ENCODE results near the gene EPM2AIP1.
"Not testable (repeated sequence)": the region's sequence is repeated elsewhere in the genome, so short reads cannot be mapped to it uniquely, and the experiment has no call there.

EPM2AIP1 gene

DNA sequence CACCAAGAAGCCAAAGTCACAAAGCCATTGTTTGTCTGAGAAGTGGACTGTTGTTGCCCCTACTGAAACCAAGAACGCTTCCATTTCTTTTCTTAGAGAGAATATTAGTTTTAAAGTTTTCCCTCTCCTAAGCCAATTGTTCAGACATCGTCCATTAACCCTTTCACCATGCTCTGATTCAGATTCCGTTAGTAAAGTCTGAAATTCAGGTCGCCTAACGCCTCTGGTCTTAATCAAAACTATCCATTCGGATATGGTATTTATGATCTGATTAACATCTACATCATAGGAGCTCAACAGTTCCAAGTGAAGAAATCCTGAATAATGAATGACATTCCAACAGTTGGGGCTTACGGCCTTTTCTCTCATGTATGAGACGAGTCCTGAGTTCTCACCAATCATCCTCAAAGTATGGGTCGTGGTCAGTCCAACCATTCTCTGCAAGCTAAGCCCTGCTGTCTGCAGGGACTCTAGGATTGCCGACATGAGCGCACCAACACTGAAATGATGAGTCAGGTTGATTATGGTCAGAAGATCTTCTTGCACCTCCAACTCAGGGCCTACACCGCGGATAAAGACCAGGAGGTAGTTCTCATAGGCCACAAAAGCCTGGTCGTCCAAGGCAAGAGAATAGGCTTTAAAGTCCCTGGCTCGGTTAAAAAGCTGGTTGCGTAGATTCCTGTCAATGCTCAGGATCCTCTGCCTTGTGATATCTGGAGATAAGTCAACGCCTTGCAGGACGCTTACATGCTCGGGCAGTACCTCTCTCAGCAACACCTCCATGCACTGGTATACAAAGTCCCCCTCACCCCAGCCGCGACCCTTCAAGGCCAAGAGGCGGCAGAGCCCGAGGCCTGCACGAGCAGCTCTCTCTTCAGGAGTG lies 767 bp downstream of the EPM2AIP1 start:
- no peak for DNase-seq

DNA sequence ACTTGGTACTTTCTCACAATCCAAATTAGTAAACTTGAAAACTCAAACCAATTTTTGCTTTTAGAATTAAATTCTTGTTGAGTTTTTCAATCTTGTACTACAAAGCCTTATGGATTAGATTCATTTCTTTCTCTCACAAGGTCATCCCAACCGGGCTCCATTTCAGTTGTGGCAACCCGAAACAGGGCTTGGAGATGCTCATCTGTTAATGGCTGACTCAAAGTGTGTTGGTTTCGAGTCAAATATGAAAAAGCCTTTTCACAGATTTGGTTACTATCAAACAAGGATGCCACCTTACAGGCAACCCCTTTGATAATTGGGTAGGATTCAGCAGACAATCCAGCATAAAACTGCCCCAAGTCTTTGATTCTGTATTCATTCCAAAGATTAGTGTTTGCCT lies 1.8 kb downstream of the EPM2AIP1 start:
- DNase-seq, result peak; percentile 41

DNA sequence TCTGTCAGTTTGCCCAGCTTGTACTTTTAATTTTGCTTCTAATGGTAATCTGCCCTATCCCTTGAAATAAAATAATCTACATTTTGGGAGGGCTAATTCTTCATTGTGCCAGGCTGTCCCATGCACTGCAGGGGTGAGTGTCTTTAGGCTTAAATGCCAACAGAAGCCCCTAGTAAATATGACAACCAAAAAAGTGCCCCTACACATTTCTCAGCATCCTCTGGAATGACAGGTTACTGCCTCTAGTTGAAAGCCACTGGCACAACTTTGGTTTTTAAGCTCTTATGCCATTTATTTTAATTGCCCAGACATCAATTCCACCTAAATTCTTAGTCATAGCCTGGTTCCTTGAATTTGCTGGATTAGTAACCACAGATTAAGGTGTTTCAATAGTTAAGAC lies 3.4 kb downstream of the EPM2AIP1 start:
- no peak for DNase-seq

DNA sequence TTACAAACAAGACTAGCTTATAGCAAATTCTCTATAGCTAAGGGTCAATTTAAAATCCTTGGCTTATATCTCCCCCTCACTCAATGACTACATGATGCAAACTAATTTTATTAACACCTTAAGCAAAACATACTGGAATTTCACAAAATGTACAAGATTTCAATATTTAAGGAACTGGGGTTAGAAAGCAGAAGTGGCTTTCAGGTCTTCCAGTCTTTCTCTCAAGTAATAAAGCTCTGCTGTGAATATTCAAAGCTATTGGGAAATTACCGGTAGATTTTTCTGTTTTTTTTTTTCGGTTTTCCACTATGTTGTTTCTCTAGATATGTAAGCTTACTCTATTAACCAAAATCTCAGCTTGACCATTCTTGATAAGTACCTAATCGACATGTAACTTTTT lies 3.9 kb downstream of the EPM2AIP1 start:
- no peak for DNase-seq

DNA sequence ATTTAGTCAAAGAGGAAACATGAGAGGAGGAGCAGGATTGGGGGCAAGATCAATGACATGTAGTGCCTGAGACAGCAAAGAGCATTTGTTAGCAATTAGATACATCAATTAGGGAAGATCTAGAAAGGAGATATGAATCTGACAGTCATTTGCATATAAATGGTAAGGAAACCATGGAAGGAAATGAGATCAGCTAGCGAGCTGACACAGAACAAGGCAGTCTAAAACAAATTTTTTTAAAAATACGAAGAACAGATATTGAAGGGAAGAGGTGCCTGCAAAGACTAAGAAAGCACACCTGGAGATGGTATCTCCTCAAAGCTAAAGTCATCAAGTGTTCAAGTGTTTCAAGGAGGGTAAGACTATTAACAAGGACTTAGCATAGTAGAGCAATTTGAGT lies 4.6 kb downstream of the EPM2AIP1 start:
- no peak for DNase-seq

DNA sequence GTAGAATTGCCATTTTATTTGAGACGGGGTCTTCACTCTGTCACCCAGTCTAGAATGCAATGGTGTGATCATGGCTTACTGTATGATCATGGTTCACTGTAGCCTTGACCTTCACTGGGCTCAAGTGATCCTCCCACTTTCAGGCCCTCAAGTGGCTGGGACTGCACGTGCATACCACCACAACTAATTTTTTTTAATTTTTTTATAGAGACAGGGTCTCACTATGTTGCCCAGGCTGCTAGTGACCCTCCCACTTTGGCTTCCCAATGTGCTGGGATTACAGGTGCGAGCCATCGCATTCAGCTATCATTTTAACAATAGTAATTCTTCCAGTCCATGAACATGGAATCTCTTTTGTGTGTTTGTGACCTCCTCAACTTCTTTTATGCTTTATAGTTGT lies 11.9 kb downstream of the EPM2AIP1 start:
- DNase-seq, result no peak

DNA sequence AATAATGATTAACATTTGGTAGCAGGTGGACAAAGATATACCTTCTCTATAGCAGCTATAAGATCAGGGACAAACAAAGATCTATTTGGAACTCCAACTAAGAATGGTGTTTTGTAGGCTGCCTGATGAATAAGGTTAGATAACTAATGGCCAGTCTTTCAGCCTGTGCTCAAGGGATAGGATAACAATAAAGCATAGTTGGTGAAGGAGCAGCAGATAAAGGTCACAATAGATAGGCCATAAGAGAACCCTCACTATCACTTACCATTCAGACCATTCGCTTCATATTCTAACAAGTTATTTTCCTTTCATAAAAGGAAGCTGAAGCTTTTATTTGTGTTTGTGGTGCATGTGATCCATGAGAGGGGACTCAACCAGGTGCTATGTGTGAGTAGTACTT lies 19.8 kb downstream of the EPM2AIP1 start:
- DNase-seq, result no peak

DNA sequence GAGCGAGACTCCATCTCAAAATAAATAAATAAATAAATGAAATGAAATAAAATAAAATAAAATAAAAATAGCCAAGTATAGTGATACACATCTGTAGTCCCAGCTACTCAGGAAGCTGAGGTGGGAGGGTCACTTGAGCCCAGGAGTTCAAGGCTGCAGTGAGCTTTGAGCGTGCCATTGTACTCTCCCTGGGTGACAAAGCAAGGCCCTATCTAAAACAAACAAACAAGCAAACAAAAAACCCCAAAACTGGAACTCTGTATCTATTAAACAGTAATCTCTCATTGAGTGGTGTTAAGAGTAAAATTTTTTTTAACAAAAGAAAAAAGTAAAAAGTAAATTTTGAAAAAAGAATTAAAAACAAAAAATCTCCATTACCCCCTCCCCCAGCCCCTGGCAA lies 20.8 kb downstream of the EPM2AIP1 start:
- no peak for DNase-seq

DNA sequence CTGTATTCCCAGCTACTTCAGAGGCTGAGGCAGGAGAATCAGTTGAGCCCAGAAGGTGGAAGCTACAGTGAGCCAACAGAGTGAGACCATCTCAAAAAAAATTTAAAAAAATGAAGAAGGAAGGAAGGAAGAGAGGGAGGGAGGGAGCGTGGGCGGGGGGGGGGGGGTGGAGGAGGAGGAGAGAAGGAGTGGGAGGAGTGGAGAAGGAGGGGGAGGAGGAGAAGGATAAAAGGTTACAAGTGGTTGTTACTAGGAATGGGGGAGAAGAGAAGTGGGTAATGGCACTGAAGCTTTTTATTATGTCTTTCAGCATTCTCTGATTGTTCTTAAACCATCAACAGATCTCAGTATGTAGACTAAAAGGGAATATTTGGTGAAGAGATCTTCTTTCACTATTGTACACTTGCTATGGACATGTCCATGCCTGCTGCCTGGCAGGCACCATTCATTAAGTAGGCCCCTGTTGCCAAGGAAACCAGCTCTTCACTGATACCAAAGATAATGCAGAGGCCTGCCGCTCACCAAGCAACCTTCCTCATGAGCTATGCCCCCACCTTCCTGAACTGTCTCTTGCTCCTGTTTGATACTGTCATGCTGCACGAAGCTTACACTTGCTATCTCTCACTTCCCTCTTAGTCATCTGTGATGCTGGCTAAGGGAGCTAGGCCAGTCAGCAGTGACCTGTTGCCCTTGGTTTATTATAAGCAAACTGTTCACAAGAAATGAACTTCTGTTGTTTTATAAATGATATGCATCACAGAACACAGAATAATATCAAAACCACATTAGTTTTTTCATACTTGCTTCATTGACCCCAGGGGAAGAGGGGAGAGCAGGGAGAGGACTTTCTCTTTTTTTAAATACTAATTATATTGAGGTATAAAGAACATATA lies 23.1 kb downstream of the EPM2AIP1 start:
- peak; percentile 46 for DNase-seq

DNA sequence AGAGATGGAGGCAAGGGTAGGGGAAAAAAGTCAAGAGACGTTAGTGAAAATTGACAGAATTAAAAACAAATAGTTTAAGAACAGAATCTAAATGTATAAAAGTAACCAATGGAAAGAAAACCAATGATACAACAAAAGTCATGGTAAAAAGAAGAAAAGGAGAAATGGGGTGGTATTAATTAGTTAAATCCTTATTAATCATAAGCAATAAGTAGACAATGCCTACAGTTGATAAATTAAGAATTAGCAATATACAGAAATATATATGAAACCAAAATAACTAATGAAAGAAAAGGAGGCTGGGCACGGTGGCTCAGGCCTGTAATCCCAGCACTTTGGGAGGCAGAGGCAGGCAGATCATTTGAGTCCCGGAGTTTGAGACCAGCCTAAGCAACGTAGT lies 23.8 kb downstream of the EPM2AIP1 start:
- no peak for DNase-seq

DNA sequence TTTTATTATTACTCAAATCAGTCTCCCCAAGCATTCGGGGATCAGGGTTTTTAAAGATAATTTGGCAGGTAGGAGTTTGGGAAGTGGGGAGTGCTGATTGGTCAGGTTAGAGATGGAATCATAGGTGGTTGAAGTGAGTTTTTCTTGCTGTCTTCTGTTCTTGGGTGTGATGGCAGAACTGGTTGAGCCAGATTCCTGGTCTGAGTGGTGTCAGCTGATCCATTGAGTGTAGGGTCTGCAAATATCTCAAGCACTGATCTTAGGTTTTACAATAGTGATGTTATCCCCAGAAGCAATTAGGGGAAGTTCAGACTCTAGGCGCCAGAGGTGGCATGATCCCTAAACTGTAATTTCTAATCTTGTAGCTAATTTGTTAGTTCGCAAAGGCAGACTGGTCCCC lies 27.5 kb downstream of the EPM2AIP1 start:
- no peak for DNase-seq

DNA sequence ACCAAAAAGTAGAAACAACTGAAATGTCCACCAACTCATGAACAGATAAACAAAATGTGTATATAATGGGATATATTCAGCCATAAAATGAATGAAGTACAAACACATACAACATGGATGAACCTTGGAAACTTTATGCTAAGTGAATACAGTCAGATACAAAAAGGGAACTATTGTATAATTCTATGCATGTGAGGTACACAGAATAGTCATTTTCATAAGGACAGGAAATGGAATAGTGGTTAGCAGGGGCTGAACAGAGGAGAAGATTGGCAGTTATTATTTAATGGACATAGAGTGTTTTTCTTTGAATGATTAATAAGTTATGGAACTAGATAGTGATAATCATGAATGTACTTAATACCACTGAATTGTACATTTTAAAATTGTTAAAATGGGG lies 28.1 kb downstream of the EPM2AIP1 start:
- DNase-seq, result no peak

DNA sequence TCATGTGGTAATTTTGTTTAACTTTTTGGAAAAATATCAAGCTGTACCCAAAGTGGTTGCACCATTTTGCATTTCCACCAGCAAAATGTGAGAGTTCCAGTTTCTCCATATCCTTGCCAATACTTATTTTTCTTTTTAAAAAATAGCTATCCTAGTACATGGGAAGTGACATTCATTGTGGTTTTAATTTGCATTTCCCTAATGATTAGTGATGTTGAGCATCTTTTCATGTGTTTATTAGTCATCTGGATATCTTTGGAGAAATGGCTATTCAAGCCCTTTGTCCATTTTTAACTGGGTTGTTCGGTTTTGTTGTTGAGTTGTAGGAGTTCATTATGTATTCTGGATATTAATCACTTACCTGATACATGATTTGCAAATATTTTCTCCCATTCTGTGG lies 28.6 kb downstream of the EPM2AIP1 start:
- no peak for DNase-seq

DNA sequence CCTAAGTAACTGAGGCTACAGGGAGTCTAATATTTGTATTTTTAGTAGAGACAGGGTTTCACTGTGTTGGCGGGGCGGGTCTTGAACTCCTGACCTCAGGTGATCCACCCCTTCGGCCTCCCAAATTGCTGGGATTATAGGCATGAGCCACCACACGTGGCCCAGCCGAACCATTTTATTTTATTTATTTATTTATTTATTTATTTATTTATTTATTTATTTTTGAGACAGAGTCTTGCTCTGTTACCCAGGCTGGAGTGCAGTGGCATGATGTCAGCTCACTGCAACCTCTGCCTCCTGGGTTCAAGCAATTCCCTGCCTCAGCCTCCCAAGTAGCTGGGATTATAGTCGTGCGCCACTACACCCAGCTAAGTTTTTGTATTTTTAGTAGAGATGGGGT lies 29.9 kb downstream of the EPM2AIP1 start:
- DNase-seq, result not testable (repeated sequence)

DNA sequence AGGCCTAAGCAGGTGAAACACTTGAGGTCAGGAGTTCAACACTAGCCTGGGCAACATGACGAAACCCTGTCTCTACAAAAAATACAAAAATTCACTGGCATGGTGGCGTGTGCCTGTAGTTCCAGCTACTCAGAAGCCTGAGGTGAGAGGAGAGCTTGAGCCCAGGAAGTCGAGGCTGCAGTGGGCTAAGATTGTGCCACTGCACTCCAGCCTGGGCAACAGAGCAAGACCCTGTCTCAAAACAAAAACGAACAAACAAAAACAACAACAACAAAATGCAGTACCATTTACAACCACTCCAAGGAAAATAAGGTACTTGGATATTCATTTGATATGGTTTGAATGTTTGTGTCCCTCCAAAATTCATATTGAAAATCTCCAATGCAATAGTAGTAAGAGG lies 32.4 kb downstream of the EPM2AIP1 start:
- no peak for DNase-seq

DNA sequence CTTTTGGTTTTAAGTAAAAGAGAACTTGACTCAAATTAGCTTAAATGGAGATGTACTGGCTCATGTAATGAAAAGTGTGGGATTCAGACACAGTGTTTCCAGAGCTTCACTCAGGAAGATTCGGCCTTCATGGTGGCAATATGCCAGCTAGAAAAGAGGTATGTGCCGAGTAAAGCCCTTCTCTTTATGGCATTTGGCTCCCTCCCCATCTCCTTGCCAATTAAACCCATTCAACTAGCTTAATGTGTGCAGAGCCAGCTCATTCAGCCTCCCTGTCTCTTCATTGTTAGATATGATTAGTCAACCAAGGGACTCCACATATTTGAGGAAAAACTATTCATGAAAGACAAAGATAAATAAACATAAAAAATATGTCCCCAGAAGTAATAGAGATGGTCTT lies 33.1 kb downstream of the EPM2AIP1 start:
- no peak for DNase-seq

DNA sequence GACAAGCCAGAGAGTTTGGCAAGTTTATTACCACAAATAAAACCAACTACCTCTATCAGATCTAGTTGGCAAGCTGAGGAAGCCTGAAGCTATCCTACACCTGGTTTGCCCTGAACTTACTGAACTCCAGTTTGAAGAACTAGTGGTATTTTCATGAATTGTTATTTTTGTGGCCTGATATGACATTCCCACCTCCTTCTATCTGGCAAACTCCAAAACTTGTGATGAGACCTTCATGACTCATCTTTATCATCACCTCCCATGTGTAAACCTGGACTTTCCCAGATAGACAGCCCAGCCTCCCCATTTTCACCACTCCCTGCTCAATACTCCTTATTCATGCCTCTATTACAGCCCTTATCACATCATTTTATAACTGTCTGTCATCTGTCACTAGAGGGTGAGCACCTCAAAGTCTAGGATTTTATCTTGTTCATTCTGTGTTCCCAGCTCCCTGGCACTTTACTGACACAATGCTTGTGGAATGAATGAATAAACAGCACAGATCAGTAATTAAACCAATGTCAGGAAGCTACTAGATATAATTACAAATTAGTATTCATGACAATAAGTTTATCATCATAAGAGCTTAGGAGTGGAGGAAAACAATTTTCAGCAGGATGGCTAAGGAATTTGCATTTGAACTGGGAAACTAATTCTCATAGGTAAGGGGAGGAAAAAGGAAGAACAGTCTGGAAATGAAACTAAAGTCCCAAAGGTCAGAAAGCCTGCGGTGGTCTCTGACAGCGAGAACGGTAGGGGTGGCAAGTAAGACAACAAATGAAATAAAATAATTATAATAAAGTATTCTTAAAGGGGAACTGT lies 34.9 kb downstream of the EPM2AIP1 start:
- DNase-seq, result peak; percentile 6

DNA sequence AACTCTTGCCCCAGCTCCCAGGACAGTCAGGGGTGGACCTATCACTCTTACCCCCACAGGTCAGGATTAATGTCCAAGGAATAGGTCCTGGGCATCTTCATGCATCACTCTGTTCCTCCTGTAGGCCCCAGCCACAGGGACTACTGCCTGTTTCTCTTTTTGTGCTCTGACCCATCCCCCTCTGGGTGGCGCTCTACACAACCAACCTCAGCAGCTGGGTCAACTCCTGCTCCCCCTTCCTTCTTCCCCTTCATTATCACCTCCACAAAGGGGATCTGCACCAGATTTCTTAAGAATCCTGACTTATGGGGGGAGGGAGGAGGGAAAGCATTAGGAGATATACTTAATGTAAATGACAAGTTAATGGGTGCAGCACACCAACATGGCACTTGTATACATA lies 35.9 kb downstream of the EPM2AIP1 start:
- no peak for DNase-seq

DNA sequence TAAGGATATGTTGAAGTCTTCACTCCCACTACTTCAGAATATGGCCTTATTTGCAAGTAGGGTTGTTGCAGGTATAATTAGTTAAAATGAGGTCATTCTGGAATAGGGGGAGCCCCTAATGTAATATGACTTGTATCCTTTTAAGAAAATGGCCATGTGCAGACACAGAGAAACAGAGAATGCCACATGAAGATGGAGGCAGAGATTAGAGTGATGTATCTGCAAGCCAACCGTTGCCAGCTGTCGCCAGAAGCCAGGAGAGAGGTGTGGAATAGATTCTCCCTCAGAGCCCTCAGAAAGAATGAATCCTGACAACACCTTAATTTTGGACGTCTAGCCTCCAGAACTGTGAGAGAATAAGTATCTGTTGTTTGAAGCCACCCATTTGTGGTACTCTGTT lies 36.8 kb downstream of the EPM2AIP1 start:
- no peak for DNase-seq

DNA sequence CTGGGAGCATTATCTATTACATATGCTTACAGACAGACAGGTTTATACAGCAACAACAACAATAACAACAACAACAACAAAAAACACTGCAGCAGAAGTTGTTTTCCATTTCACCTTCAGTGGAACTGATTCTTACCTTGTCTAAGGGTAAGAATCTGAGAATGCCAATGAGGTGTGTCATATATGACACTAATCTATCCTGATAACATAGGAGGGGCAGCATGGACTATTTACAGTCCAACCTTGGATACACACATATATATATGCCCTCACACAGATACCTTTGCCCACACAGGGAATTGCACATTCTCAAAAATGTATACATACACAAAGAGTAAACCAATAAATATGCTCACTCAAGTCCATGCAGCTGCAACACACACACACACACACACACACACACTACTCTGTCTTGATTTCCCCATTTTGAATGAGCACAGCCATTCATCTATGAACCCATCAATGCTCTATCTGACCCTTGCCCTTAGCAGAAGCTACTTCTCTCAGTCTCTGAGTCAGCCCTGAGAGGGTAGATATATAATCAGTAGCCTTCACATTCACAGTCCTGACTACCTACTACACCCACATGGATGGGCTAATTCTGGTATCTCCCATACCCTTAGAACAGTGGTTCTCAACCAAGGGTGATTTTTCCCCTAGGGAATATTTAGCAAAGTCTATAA lies 38.3 kb downstream of the EPM2AIP1 start:
- DNase-seq, result no peak

DNA sequence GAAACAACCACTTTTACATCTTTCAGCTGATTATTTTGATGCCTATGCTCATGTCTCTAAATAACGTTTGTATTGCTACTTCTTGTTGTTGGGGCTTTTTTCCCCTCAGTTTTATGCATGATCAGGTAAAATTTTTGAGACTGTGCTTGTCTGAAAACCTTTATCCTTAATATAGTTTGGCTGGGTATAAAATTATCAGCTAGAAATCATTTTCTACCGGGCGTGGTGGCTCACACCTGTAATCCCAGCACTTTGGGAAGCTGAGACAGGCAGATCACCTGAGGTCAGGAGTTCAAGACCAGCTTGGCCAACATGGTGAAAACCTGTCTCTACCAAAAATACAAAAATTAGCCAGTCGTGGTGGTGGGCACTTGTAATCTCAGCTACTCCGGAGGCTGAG lies 45.1 kb downstream of the EPM2AIP1 start:
- DNase-seq, result not testable (repeated sequence)

DNA sequence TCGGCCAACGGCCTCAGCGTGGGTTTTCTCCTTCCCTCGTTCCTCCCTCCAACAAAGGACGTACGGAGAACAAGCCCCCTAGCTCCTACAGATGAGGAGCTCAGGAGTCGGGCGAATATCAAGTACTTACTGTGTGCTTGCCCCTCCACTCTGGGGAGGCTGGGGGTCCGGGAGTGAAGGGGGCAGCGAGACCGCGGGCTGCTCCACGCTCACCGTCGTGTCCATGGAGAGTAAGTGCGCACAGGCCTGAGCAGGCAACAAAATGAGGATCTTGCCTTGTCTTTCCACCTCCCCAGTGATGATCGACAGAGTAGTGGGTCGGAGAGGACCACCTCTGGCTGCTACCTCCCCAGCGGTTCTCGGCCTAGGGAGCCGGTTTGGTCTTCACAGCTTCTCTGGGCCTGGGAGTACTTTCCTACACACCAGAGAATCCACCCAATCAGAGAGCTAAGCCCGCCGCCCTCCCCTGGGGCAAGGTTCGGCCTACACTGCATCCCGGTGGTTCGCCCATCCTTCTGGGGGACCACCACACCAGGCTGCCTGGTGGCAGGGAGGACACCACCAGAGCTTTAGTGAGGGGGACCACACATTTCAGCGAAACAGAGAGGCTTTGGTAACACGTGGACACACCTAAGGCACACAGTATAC lies 47.5 kb downstream of the EPM2AIP1 start:
- DNase-seq, result no peak

All from activated naive CD4-positive, alpha-beta T cell treated with Interleukin-2 at 50 U/mL for 16 hours (primary cell).